HG02623 (cell line): ENCODE results near the gene PCMTD2.
A peak's percentile ranks its signal among the peaks of the same experiment; 100 is the strongest.

Experiments
- ATAC-seq: cut with Tn5 transposase; IDR thresholded peaks from one replicate; pipeline ENCODE4 v1.9.1; 2021; ENCODE audit warnings: moderate library complexity; ENCODE audit not compliant: unreplicated experiment

Gene PCMTD2

GRCh38 chr20:64255361-64256281, at the start of gene PCMTD2:
TSS of gene PCMTD2 (plus strand) at chr20:64255748. CDS start at chr20:64259966, 4,218 bp downstream.
- ATAC-seq: peak; percentile 72

- no peak for ATAC-seq
Observed at GRCh38 chr20:64206614-64207013, 48.9 kb upstream of the PCMTD2 start.

DNA sequence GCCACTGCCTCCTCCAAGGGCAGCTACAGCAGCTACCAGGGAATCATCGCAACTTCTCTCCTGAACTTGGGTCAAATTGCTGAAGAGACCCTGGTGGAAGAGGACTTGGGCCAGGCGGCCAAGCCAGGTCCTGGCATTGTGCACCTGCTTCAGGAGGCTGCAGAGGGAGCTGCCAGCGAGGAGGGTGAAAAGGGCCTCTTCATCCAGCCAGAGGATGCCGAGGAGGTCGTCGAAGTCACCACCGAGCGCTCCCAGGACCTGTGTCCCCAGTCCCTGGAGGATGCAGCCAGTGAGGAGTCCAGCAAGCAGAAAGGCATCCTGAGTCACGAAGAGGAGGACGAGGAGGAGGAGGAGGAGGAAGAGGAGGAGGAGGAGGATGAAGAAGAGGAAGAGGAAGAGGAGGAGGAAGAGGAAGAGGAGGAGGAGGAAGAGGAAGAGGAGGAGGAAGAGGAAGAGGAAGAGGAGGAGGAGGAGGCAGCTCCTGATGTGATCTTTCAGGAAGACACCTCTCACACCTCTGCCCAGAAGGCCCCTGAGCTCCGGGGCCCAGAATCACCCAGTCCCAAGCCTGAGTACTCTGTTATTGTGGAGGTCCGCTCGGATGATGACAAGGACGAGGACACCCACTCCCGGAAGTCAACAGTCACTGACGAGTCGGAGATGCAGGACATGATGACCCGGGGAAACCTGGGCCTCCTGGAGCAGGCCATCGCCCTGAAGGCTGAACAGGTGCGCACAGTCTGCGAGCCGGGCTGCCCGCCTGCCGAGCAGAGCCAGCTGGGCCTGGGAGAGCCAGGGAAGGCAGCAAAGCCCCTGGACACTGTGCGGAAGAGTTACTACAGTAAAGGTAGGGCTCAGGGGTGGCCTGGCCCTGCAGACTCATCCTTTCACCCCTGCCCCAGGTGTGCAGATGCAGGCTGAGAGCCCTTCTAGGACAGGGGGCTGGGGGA, 47.6 kb upstream of the PCMTD2 start:
- ATAC-seq: no peak

DNA sequence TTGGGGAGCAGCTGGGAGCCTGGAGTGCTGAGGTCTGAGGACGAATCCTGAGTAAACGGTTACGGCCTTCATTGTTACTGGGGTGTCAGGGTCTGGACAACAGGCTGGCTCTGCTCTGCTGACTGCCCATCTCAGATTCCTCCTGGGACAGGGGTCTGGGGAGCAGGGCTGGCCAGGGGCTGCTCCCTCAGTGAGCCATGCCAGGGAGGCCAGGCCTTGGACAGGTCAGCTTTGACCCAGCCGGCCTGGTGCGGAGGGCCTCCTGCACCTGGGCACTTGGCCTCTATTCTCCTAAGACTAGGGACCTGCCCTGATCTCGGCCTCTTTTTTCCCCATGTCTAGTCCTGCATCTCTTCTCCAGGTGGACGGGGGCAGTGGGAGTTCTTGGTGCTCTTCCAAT, 46.4 kb upstream of the PCMTD2 start:
- no peak for ATAC-seq

DNA sequence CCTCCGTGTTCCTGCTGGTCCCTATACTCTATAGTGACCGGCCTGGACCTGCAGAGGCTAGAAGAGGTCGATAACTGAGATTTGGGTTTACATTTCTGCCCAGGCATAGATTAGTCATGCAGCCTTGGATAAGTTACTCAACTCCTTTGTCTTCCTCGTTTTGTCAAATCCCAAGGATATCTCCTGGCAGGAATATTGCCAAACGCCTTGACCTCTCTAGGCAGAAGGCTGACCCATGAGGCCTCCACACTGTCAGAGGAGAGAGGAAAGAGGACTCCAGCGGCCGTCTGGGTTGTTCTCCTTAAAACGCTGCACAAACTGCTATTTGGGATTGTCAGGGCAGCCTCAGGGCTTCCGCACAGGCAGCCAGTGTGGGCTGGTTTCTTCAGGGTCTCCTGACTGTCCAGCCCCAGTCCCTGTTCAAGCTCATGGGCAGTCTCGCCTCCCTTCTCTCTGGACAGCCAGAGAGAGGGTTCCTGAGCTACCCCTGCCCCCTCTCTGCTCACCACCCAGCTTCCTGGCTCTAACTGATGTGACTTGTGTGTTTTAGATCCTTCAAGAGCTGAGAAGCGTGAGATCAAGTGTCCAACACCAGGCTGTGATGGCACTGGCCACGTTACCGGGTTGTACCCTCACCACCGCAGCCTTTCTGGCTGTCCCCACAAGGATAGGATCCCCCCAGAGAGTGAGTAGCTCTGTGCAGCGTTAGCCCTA, 44.7 kb upstream of the PCMTD2 start:
- no peak for ATAC-seq

GRCh38 chr20:64211874-64212658, 43.5 kb upstream of the PCMTD2 start:
- no peak for ATAC-seq

DNA sequence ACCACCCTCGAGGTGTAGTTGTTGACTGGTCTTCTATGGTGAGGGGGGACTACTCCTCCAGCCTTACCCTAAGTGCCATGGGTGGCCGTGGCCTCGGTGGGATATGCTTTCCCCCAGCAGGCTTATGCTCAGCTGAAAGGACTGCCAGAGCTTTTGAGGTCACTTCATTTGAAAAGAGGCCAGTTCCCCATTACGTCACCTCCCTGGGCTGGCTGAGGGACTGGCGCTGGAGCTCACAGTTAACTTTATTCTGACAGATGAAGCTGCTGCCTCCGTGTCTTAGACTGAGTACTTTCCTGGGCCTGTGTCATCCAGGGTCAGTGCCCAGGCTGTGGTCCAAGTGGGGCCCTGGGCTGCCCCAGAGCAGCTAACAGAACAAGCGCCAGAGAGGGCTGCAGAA, 42.8 kb upstream of the PCMTD2 start:
- ATAC-seq: no peak

DNA sequence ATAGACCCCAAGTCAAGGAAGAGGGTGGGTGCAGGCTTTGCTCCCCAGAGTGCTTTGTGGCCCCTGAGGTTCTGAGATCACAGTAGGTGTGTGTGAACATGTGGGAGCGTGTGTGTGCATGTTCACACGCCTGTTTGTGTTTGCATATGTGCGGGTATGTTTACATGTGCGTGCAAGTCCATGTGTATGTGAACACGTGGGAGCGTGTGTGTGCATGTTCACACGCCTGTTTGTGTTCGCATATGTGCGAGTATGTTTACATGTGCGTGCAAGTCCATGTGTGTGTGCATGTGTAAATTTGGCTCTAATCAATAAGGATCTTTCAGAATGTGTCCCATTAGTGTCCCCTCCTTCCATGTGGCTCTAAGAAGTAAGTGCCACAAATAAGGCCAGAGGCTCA, 41.4 kb upstream of the PCMTD2 start:
- no peak for ATAC-seq

GRCh38 chr20:64214952-64215351, 40.6 kb upstream of the PCMTD2 start:
- ATAC-seq: no peak

DNA sequence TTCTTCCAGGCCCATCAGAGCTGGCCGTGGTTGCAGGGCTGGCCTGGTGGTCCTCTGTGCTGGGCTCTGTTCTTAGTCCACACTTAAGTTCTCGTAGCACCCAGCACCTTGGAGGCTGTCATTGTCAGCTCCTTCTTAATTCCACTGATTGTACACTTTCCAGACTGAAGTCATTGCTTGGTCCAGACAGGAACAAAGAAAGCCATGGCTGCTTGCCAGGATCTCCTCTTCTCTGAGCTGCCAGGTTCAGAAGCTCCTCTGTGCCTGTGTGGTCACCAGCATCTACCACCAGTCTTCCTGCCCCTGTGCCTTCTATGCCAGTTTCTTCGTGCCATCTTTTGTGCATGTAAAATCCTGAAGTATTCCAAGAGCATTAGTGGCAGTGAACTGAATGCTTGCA, 39.5 kb upstream of the PCMTD2 start:
- no peak for ATAC-seq

DNA sequence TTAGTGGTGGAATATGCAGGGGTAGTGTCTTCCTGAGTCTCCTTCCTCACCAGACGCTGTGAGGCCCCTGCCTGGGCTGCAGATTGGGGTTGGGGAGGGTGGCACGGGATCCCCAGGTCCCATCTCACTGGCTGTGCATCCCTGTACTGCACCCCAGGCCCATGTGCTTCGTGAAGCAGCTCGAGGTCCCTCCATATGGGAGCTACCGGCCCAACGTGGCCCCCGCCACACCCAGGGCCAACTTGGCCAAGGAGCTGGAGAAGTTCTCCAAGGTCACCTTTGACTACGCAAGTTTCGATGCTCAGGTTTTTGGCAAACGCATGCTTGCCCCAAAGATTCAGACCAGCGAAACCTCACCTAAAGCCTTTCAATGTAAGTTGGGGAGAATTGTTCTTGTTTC, 38.6 kb upstream of the PCMTD2 start:
- no peak for ATAC-seq

DNA sequence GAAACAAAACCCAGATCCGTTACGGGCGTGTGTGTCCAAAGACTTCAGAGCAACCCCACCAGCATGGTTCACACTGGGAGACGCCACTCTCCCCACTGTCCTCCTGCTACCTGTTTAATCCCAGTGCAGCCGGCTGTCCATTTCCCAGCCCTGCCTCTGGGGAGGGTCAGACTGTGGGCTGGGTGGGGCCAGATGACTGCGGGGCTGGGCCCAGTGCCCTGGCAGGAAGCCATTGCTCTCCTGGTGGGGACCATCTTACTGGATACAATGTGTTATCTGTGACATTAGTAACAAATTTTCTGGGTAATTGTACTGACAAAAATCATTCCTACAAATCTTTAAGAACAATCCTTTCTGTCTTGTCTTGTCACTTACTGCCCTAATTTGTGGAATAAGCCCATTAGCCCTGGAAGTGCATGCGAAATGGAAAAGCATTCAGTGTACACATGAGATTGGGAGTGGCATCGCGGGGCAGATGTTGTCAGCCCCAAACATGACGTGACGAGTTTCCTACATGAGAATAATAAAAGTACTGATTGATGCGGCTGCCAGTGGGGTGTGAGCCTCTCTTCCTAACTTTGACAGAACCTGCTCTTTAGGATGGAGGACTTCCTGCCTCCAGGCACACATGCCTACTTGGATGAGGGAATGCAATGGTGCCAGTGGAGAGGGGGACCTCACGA, 37.9 kb upstream of the PCMTD2 start:
- ATAC-seq: no peak

- ATAC-seq: no peak
Observed at GRCh38 chr20:64219202-64219601, 36.3 kb upstream of the PCMTD2 start.

- no peak for ATAC-seq
Observed at GRCh38 chr20:64219730-64220129, 35.8 kb upstream of the PCMTD2 start.

DNA sequence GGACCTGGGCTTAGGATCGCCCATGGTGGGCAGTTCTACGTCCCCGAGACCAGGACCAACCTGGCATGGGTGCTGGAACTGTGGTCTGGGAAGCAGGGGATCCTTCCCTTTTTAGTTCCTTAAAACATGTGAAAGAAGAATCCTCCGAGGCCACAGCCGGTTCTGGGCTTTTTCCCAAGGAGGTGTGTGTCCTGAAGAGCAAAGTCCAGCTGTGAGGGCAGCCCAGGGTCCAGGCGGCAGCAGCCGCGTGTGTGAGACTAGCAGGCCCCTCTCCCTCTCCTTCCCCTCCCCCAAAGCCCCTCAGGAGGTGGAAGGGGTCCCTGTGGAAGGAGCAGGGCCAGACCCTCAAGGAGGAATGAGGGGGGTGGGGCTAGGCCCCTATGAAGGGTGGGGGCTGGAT, 35.1 kb upstream of the PCMTD2 start:
- ATAC-seq: no peak

DNA sequence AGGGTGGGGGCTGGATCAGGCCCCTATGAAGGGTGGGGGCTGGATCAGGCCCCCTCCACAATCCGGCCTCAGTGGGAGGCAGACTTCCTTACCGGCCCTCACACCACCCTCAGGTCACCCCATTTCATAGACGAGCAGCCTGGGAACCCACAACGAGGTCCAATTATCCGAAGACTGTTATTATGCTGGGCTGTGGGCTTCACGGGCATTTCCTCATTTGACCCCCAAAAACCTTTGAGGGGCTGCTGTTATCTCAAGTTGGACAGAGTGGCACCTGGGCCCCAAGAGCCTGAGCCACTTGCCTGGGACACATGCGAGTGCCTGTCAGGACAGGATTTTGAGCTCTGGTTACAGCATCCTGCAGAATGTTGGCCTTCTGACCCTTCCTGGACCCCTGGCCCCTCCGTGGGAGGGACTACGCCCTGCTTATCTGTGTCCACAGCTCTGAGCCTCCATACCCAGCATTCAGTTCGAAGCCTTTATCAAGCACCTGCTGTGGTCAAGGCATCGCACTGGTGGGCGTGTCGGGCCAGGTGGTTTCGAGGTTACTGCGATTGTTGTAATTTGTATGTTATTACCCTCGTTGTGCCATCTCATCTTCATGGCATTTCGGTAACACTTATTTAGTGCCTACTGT, 34.5 kb upstream of the PCMTD2 start:
- ATAC-seq: no peak

DNA sequence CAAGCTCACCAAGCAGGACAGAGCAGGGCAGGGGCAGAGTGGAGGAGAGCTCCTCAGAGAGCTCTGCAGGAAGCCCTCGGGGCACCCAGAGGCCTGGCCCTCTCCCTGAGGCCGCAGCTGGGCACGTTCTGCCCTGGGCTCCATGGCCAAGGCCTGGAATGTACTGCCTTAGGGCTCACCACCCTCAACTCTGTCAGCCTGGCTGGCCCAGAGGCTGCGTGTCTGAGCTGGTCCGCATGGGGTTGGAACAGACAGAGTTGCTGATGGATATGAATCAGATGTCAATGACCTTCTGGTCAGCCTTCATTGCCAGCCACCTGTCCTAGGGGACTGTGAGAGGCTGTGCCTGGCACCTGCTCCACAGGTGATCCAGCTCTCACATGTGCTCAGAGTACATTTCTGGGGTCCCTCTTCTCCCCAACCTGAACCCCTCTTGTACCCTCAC, 33.2 kb upstream of the PCMTD2 start:
- no peak for ATAC-seq

DNA sequence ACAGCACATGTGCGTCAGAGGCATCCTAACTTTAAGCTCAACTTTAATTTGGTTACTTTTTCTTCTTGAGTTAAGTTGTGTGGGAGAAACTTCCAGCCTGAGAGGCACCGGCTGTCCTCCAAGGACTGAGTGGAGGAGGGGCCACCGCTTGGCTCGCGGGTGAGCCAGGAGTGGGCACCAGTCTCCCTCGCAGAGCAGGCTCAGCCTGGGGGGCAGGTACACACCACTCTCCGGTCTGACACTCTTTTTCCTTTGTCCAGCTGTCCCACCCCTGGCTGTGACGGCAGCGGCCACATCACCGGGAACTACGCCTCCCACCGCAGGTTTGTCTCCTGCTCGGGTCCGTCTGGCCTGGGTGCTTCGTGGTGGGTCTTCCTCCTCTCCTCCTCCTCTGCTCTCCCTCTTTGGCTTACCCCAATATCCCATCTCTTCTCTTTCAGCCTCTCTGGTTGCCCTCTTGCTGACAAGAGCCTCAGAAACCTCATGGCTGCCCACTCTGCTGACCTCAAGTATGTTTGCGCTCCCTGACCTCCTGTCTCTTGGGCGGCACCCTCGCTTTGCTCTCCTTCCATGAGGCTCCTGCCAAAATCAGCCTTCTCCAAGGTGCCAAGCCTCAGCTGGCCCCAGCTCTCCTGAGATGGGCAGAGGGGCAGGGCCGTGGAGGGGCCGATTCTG, 32.6 kb upstream of the PCMTD2 start:
- ATAC-seq: no peak
